Measurements from ENCODE around the gene LLGL2.
"Not testable (repeated sequence)": the region's sequence is repeated elsewhere in the genome, so short reads cannot be mapped to it uniquely, and the experiment has no call there.

Gene LLGL2

GRCh38 chr17:75524970-75525805 is at the start of gene LLGL2:
Gene LLGL2 (plus strand): TSS chr17:75525697. CDS start chr17:75543427, 17,730 bp downstream.
- peak; percentile 46 to 64 for DNase-seq (ENCODE audit: low read depth in 2 of 2, low spot score in 1 of 2)

GRCh38 chr17:75475851-75476250 is 49.6 kb upstream of the LLGL2 start:
- DNase-seq (ENCODE audit: low read depth in 2 of 2, low spot score in 1 of 2): no peak

GRCh38 chr17:75476271-75476671 is 49.2 kb upstream of the LLGL2 start:
- no peak for DNase-seq (ENCODE audit: low read depth in 2 of 2, low spot score in 1 of 2)

- no peak for DNase-seq (ENCODE audit: low read depth in 2 of 2, low spot score in 1 of 2)
Measured at GRCh38 chr17:75476752-75477489, 48.6 kb upstream of the LLGL2 start.

- not testable (repeated sequence) for DNase-seq (ENCODE audit: low read depth in 2 of 2, low spot score in 1 of 2)
Measured at GRCh38 chr17:75477490-75477862, 48.0 kb upstream of the LLGL2 start.

GRCh38 chr17:75478508-75478907 is 47.0 kb upstream of the LLGL2 start:
- no peak for DNase-seq (ENCODE audit: low read depth in 2 of 2, low spot score in 1 of 2)

GRCh38 chr17:75480281-75480680 is 45.2 kb upstream of the LLGL2 start:
- DNase-seq (ENCODE audit: low read depth in 2 of 2, low spot score in 1 of 2): no peak

- DNase-seq (ENCODE audit: low read depth in 2 of 2, low spot score in 1 of 2): no peak
Measured at GRCh38 chr17:75481194-75482068, 44.1 kb upstream of the LLGL2 start.

GRCh38 chr17:75482098-75482942 is 43.2 kb upstream of the LLGL2 start:
- no peak for DNase-seq (ENCODE audit: low read depth in 2 of 2, low spot score in 1 of 2)

GRCh38 chr17:75485688-75486087 is 39.8 kb upstream of the LLGL2 start:
- no peak for DNase-seq (ENCODE audit: low read depth in 2 of 2, low spot score in 1 of 2)

- DNase-seq (ENCODE audit: low read depth in 2 of 2, low spot score in 1 of 2): no peak
Measured at GRCh38 chr17:75486151-75486550, 39.3 kb upstream of the LLGL2 start.

GRCh38 chr17:75486951-75487350 is 38.5 kb upstream of the LLGL2 start:
- DNase-seq (ENCODE audit: low read depth in 2 of 2, low spot score in 1 of 2): no peak

GRCh38 chr17:75487351-75488070 is 38.0 kb upstream of the LLGL2 start:
- peak in 1 of 2 donors; percentile 25 for DNase-seq (ENCODE audit: low read depth in 2 of 2, low spot score in 1 of 2)

- DNase-seq (ENCODE audit: low read depth in 2 of 2, low spot score in 1 of 2): no peak
Measured at GRCh38 chr17:75488693-75489510, 36.6 kb upstream of the LLGL2 start.

GRCh38 chr17:75489511-75489955 is 36.0 kb upstream of the LLGL2 start:
- DNase-seq (ENCODE audit: low read depth in 2 of 2, low spot score in 1 of 2): no peak

- no peak for DNase-seq (ENCODE audit: low read depth in 2 of 2, low spot score in 1 of 2)
Measured at GRCh38 chr17:75490173-75490743, 35.2 kb upstream of the LLGL2 start.

GRCh38 chr17:75490953-75491649 is 34.4 kb upstream of the LLGL2 start:
- DNase-seq (ENCODE audit: low read depth in 2 of 2, low spot score in 1 of 2): no peak

GRCh38 chr17:75491680-75492079 is 33.8 kb upstream of the LLGL2 start:
- DNase-seq (ENCODE audit: low read depth in 2 of 2, low spot score in 1 of 2): no peak

Data from stimulated activated CD8-positive, alpha-beta memory T cell treated with anti-CD3 and anti-CD28 coated beads, Interleukin-4, amount 100 ng/mL, for 1 hour (primary cell).